ENCODE data around the gene GNGT2.

The GNGT2 gene

DNA sequence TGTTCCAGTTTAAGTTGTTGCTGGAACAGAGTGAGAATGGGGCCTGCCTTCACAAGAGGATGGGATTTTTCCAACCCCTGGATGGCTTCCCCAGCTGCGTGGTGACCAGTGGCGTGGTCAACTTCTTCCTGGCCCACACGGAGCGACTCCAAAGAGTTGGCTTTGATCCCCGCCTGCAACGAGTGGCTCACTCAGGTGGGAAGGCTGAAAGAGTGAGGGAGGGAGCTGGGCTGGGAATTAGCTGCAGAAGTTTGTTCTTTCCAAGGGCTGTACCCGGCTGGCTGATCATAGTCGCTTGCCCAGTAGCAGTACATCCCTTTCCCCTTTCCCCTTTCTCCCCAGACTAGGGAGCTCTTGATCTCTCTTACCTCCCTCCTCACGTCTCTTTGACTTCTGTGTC lies 41.7 kb downstream of the GNGT2 start:
- DNase-seq (ENCODE audit: low spot score) = no peak

DNA sequence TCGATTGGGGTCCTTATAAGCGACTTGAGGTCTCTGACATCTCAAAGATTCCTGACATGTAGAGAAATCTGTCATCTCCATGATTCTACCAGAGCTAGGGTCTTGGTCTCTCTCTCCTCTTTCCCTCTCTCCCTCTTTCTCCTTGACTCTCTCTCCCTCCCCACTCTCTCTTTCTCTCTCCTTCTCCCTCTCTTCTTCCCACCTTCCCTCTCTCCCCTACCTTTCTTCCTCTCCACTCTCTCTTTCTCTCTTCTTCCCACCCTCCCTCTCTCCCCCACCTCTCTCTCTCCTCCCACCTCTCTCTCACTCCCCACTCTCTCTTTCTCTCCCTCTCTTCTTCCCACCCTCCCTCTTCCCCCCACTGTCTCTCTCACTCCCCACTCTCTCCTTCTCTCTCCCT lies 45.2 kb downstream of the GNGT2 start:
- no peak for DNase-seq (ENCODE audit: low spot score)

DNA sequence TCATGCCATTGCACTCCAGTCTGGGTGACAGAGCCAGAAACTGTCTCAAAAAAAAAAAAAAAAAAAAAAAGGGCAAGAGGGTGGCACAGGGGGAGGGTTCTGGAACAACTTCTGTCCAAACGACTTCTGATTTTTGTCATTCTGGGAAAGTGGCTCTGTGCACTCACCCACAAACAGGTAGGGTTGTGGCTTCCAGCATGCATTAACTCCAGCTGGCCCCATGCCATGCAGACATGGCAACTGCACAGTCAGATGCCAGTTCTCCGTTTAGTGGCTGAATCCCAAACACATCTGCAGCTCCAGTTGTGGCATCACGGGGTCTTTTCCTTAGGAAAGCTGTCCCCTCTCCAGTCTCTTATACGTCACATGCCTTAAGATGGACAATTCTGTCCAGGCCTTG lies 47.5 kb downstream of the GNGT2 start:
- no peak for DNase-seq (ENCODE audit: low spot score)

DNA sequence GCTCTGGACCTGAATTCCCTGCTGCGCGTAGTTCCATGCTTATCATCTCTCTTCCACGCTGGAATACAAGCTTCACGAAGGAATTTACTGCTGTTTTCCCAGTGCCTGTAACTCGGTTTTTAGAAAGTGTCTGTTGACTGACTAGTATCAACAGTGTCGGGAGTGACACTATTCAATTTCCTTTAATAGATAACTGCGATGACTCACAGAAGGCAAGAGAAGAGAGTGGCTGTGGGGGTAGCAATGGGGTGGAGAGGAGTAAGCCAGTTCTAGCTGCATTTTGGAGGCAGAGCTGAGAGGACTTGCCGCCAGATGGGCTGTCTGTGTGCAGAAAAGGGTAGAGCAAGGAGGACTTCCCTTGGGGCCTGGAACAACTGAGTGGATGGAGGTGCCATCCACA lies 52.6 kb downstream of the GNGT2 start:
- DNase-seq (ENCODE audit: low spot score) = no peak

DNA sequence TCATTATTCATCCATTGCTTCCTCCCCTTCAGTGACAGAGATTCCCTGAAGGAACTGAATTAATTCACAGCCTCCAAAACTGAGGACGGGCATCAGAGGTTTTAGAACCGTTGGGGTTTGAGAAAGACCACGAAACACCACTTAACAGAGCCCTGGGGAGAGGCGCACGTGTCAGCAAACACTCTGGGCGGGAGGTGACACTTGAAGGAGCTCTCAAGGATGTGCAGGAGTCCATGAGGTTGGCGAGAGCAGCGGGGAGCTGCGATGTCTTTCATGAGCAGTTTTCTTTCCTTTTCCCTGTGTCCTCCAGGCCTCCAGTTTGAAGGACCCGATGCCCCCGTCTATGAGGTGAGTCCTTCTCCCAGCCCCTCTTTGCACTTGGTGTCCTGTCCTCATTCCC lies 54.1 kb downstream of the GNGT2 start:
- DNase-seq (ENCODE audit: low spot score) = no peak
